Sigmoid colon (tissue), 4 donors: ENCODE measurements around the gene IGSF6.

Experiments
- EP300 ChIP-seq, 4 donors: sonication (generic); formaldehyde crosslinking; IDR thresholded peaks; one replicate each; pipeline ENCODE4 v1.6.1; 2017; ENCODE audit warnings: antibody characterized with exemption in 4 of 4
- POLR2A ChIP-seq, 2 donors: fragments of 450-650 bp; IDR thresholded peaks; one replicate each; pipeline ENCODE4 v1.6.1; 2016; ENCODE audit warnings: antibody characterized with exemption in 2 of 2, mild to moderate bottlenecking in 2 of 2, moderate library complexity in 2 of 2
- TF ChIP-seq, protein P1 (sequence below), 4 experiments: fragments of 450-650 bp in 3 of 4; fragments of 200-600 bp in 1 of 4; IDR thresholded peaks; one replicate each; pipeline ENCODE4 v1.5.1; 2016 to 2019; ENCODE audit warnings: antibody characterized with exemption in 4 of 4, mild to moderate bottlenecking in 3 of 4, moderate library complexity in 2 of 4

GRCh38 chr16:21698169-21699032 lies 46.0 kb upstream of the IGSF6 start:
- TF ChIP-seq POLR2A (IDR thresholded peaks at IDR 0.05) (no peak), EP300 (IDR thresholded peaks at IDR 0.05) (no peak)
- TF ChIP-seq, protein P1, sequence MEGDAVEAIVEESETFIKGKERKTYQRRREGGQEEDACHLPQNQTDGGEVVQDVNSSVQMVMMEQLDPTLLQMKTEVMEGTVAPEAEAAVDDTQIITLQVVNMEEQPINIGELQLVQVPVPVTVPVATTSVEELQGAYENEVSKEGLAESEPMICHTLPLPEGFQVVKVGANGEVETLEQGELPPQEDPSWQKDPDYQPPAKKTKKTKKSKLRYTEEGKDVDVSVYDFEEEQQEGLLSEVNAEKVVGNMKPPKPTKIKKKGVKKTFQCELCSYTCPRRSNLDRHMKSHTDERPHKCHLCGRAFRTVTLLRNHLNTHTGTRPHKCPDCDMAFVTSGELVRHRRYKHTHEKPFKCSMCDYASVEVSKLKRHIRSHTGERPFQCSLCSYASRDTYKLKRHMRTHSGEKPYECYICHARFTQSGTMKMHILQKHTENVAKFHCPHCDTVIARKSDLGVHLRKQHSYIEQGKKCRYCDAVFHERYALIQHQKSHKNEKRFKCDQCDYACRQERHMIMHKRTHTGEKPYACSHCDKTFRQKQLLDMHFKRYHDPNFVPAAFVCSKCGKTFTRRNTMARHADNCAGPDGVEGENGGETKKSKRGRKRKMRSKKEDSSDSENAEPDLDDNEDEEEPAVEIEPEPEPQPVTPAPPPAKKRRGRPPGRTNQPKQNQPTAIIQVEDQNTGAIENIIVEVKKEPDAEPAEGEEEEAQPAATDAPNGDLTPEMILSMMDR (IDR thresholded peaks at IDR 0.05) = no peak
